KOPT-K1 (cell line): ENCODE data around the gene MRPL12.
"Not testable (repeated sequence)": the region's sequence is repeated elsewhere in the genome, so short reads cannot be mapped to it uniquely, and the experiment has no call there.

ENCODE experiments used
- H3K27ac ChIP-seq: fragments of 200-600 bp; sonication (generic); 2 replicates; pipeline ENCODE4 v1.5.1; 2016; ENCODE audit warnings: antibody characterized with exemption, mild to moderate bottlenecking, low read depth, low read length; ENCODE audit not compliant: poor library complexity, severe bottlenecking
- H3K36me3 ChIP-seq: fragments of 200-600 bp; sonication (generic); 2 replicates; pipeline ENCODE4 v1.5.1; 2017; ENCODE audit warnings: antibody characterized with exemption, mild to moderate bottlenecking, low read length, moderate library complexity; ENCODE audit not compliant: insufficient read depth
- H3K9me3 ChIP-seq: fragments of 200-600 bp; sonication (generic); 2 replicates; pipeline ENCODE4 v1.5.1; 2017; ENCODE audit warnings: antibody characterized with exemption, low read length, mild to moderate bottlenecking; ENCODE audit not compliant: insufficient read depth, poor library complexity, severe bottlenecking

MRPL12 gene

DNA sequence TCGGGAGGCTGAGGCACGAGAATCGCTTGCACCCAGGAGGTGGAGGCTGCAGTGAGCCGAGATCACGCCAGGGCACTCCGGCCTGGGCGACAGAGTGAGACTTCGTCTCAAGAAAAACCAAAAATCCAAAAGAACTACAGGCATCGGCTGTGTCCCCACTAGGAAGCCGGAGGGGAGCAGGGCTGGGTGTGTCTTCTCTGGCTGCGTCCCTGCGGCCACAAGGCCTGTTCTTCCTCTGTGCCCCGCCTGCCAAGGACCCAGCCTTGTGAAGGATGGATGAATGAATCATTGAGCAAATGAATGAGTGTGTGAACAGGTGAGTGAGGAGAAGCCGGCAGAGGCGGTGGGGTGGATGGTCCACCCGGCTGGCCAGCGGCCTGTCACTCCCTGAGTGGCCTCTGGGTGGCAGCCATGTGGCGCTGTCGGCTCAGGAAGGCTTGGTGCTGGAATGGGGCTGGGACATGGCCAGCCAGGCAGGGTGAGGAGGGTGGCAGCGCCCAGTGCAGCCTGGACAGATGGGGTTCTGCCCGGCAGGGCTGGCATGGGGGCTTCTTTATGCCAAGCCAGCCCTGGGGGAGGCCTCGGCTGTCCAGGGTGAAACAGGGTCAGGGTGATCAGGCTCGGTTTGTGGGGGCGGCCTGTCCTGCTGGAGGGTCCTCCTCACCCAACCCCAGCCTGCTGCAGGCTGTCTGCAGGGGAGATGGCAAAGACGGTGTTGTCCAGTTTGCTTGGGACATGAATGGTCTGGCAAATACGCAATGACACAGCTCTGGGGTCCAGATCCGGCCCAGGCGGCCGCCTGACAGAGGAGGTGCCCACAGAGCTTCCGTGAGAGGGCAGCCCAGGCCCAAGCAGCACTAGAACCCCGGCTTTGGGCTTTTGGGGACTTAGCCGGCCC is 30.6 kb downstream of the MRPL12 start:
- Histone ChIP-seq H3K27ac (no peak overlapping the region), H3K36me3 (no peaks in the 10 kb centered on the region), H3K9me3 (no peaks in the 10 kb centered on the region)

DNA sequence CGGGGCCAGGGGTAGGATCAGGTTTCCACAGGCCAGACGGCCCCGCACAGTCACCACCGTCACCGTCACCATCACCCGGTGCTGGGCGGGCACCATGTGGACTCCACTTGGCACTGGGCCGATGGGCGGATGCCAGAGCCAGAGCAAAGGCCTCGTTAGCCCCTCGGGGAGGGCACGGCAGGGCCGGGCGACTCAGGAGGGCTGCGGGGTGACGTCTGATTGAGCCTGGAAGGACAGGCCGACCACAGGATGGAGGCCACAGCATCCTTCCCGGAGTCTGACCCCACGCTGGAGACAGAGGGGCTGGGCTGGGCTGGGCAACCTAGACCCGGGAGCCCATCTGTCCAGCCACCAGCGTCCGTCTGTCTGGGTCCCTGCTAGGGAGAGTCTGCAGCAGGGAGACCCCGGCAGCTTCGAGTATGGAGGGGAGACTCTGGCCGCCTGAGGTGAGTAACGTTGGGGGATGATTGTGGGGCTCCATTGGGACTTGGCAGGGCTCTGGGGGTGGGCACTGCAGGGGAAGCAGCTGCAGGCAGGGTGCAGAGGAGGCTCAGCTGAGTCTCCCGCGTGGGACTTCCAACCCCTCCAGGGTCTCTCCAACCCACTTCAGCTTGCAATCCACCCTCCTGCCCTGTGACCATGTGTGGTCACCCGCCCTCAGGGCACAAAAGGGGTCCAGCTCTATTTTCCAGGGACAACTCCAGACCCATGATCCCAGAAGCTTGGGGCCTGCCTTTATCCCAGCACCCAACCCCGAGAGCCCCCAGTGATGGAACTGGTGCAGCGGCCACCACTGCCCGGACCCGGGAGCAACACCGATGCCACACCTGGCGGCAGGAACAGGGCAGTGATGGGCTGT is 31.5 kb downstream of the MRPL12 start:
- H3K9me3 ChIP-seq: no peaks in the 10 kb centered on the region
- no peaks in the 10 kb centered on the region for H3K36me3 ChIP-seq
- H3K27ac ChIP-seq: no peak overlapping the region

DNA sequence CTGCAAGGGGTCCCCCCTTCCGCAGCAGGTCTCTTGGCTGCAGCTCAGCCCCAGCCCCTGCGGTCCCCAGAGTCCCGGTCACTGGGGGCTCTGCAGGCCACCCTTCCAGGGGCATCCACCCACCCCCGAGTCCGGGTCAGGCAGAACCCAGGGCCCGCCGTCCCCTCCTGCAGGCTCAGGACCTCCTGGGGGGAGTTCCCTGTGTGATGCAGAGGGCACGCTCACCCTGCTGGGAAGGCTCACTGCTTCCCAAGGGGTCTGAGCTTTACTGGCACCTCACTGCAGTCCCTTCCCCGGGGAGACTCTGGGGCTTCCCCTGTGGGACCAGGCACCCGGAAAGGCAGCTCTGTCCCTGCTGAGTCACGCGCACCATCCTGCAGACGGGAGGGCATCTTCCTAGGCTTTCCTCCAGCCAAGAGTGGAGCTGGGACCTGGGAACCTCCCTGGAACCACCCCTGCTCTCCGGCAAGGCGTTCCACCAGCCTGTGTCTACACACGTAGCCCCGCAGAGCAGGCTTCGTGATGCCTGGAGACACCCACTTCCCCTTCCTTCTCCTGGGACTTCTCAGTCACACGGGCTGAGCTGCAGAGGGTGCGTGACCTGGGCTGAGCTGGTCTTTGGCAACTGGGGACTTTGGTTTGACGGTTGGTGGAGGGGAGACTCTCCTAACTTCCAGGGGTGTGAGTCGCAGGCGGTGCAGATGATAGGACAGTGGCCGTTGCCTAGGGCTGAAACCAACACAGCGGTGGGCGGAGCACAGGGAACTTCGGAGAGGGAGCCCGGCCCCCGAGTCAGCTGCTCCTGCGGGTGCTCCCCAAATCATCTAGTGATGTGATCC is 32.3 kb downstream of the MRPL12 start:
- no peaks in the 10 kb centered on the region for H3K9me3 ChIP-seq

GRCh38 chr17:81737947-81738800 is 35.0 kb downstream of the MRPL12 start:
- Histone ChIP-seq H3K27ac (no peak overlapping the region), H3K9me3 (no peaks in the 10 kb centered on the region), H3K36me3 (no peaks in the 10 kb centered on the region)

More for the DNA sequence above, 32.3 kb downstream of the MRPL12 start:
- Histone ChIP-seq H3K36me3 (no peaks in the 10 kb centered on the region), H3K27ac (no peak overlapping the region)

DNA sequence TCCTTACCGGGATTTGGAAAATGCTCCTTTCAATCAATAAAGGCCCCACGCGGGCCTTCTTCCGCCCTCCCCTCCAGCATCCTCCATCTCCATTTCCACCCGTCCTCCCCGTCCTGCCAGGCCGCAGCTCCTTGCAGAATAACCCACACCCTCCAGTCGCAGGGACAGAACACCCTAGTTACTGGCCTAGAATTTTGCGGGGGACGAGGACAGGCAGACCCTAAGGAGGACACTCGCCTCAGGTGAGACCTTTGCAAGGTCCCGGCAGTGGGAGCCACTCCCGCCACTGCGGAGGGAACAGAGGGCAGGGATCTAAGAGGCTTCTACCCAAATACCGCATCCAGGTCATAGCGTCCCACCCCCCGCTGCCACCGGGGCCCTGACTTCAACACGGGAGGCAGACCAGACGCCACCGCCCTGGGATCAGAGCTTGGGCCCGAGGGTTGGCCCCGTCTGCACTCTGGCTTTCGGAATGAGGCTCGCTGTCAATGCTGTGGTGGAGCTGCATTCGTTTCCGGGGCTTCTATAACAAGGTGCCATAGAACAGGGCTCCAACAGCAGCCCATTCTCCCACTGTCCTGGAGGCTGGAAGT is 35.7 kb downstream of the MRPL12 start:
- H3K9me3 ChIP-seq: no peaks in the 10 kb centered on the region
- H3K36me3 ChIP-seq: no peaks in the 10 kb centered on the region
- no peak overlapping the region for H3K27ac ChIP-seq

DNA sequence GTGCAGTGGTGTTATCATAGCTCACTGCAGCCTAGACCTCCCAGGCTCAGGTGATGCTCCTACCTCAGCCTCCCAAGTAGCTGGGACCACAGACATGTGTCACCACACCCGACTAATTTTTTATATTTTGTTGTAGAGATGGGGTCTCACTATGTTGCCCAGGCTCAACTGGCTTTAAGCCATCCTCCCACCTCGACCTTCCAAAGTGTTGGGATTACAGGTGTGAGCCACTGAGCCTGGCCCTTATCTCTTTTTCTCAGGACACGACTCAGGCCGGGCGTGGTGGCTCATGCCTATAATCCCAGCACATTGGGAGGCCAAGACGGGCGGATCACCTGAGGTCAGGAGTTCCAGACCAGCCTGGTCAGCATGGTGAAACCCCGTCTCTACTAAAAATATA is 36.4 kb downstream of the MRPL12 start:
- not testable (repeated sequence) for H3K36me3 ChIP-seq, H3K9me3 ChIP-seq, H3K27ac ChIP-seq

DNA sequence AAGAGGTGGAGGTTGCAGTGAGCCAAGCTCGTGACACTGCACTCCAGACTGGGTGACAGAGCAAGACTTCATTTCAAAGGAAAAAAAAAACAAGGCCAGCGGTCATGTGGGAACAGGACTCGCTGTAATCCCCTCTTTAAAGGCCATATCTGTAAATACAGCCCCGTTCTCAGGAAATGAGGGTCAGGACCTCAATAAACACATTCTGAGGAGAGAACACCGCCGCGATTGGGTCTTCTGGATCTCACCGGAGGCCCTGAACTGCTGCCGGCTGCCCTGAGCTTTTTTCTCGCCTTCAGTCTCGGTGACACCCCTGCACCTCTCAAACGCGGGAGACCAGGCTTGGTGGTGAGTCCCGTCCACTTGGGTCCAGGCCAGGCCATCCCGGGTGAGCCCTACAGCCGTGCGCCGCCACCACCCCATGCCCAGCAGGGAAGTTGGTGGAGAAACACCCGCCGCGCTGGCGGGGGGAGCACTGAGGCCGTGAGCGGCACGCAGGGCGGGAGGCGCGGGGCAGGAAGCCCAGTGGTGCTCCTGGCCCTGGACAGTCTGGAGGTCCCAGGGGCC is 37.3 kb downstream of the MRPL12 start:
- H3K9me3 ChIP-seq: no peaks in the 10 kb centered on the region
- H3K27ac ChIP-seq: no peak overlapping the region
- no peaks in the 10 kb centered on the region for H3K36me3 ChIP-seq

DNA sequence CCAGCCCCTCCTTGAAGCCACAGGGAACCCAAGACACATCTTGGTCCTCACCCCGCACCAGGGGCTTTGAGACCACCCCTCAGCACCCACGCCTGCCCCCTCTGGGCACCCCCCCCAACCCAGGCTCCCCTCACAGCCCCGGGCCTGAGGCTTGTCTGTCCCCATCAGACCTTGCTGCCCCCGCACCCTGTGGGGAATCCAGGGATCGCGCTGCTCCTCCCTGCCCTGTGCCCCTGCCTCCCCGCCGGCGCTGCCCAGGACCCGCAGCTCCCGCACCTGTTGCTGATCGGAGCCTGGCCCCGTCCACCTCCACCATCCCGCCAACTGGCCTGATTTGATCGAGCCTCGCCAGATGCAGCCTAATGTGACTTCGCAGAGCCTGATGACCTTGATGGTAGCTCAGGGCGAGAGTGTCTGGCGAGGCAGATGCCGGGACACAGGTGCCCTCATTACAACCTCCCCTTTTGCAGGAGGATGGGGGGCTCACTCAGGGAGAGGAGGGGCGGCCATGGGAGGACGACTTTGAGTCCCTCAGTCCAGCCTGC is 38.0 kb downstream of the MRPL12 start:
- Histone ChIP-seq H3K27ac (no peak overlapping the region), H3K36me3 (no peaks in the 10 kb centered on the region), H3K9me3 (no peaks in the 10 kb centered on the region)

DNA sequence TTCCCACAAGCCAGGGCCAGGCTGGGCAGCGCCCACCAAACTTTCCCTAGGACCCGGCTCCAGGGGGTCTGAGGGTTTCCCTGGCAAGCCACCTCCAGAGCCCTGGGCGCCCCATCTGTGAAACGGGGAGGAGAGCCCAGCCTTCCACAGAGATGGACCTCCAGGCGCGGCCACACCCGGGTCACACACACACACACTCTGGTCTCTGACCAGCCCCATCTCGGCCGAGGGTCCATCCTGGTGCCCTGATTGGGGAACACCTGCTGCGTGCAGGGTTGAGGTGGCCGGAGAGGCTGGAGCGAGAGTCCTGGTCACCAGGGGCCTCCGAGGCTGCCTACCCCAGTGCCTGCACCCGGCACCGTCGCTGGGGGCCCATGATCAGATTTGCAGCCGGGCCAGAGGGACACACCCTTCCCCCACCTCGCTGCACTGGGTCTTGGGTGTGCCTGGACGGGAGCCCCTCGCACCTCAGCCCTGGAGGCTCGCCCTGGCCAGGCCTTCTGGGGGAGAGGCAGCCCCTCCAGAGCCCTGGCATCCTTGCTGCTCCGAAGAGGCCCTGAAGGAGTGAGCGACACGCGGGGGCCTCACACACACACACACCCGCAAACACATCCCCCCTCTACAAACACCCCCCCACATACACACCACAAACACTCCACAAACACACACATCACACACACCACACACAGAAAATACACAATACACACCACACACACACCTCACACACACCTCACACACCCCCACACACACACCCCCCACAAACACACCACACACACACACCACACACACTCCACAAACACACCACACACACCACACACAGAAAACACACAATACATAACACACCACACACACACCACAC is 38.7 kb downstream of the MRPL12 start:
- no peaks in the 10 kb centered on the region for H3K9me3 ChIP-seq
- no peaks in the 10 kb centered on the region for H3K36me3 ChIP-seq
- H3K27ac ChIP-seq: no peak overlapping the region
